Spleen (tissue), 11 donors: Measurements from ENCODE around the gene PPP1CB. TPM values are rescaled to one million over a fixed set of nuclear protein-coding genes. Genes with fewer than 3 reads are reported as not detected.

Experiments used
- DNase-seq: peaks from one replicate; pipeline ENCODE4 v3.0.0-alpha.2; 2020
- H3K27ac ChIP-seq, 8 donors: fragments of 200-600 bp; sonication (generic) in 7 of 8; 1 replicate in 4 of 8; 2 replicates in 4 of 8; pipeline versions ENCODE4 v1.5.0 to v1.8.0; 2016 to 2021; ENCODE audit warnings: inconsistent platforms in 4 of 8, mild to moderate bottlenecking in 4 of 8, moderate library complexity in 1 of 8
- H3K27me3 ChIP-seq, 7 donors: fragments of 200-600 bp; sonication (generic) in 6 of 7; replicated peaks in 1 of 7; 1 replicate in 4 of 7; 2 replicates in 3 of 7; pipeline versions ENCODE4 v1.5.0 to v1.8.0; 2016 to 2021; ENCODE audit warnings: inconsistent platforms in 3 of 7, mild to moderate bottlenecking in 1 of 7
- H3K36me3 ChIP-seq, 6 donors: fragments of 200-600 bp; sonication (generic) in 5 of 6; 1 replicate in 4 of 6; 2 replicates in 2 of 6; pipeline versions ENCODE4 v1.5.0 to v1.8.0; 2016 to 2021; ENCODE audit warnings: inconsistent platforms in 2 of 6
- H3K4me1 ChIP-seq, 6 donors: fragments of 200-600 bp; sonication (generic) in 5 of 6; 1 replicate in 3 of 6; 2 replicates in 3 of 6; pipeline versions ENCODE4 v1.5.0 to v1.8.0; 2016 to 2021; ENCODE audit warnings: inconsistent platforms in 3 of 6
- H3K4me3 ChIP-seq, 8 donors: fragments of 200-600 bp; sonication (generic) in 7 of 8; 1 replicate in 4 of 8; 2 replicates in 4 of 8; pipeline versions ENCODE4 v1.5.0 to v1.8.0; 2016 to 2021; ENCODE audit warnings: inconsistent platforms in 4 of 8, mild to moderate bottlenecking in 4 of 8, moderate library complexity in 2 of 8
- H3K9me3 ChIP-seq, 8 donors: fragments of 200-600 bp; sonication (generic) in 7 of 8; 1 replicate in 4 of 8; 2 replicates in 4 of 8; pipeline versions ENCODE4 v1.5.0 to v1.8.0; 2016 to 2021; ENCODE audit warnings: inconsistent platforms in 4 of 8
- POLR2A ChIP-seq, 3 donors: fragments of 450-650 bp; IDR thresholded peaks; one replicate each; pipeline ENCODE4 v1.5.1; 2017; ENCODE audit warnings: antibody characterized with exemption in 3 of 3, mild to moderate bottlenecking in 1 of 3
- POLR2AphosphoS5 ChIP-seq, 3 donors: sonication (generic); formaldehyde crosslinking; IDR thresholded peaks; one replicate each; pipeline ENCODE4 v1.5.1; 2017; ENCODE audit warnings: antibody characterized with exemption in 3 of 3
- WGBS, 5 donors: extraction: QIAGEN DNeasy Blood & Tissue Kit in 3 of 5; methylation state at CpG; one replicate each; pipeline versions ENCODE4 v1.1.5 to v1.1.7; 2013 to 2018; 5-methylcytosine and 5-hydroxymethylcytosine counted together
- intact Hi-C: fragments of 100-400 bp; cut with DNase I; formaldehyde crosslinking; loops from one replicate; pipeline ENCODE4 v1.15.0; 2023; ENCODE audit warnings: low total_unique reads
- polyA plus RNA-seq, 3 donors: library from polyadenylated mRNA; stranded (reverse); fragments of 200-250 nt; gene quantifications; one replicate each; pipeline ENCODE4 v1.2.1, GENCODE V29; 2013
- total RNA-seq, 7 donors: library from RNA; depleted of rRNA in 3 of 7; stranded (reverse); fragments of >200 nt in 3 of 7; fragmentation: NEBNext Ultra II Directional in 4 of 7; extraction: Animal tissue kit (Norgen Biotek cat#: 25700) in 4 of 7; gene quantifications; one replicate each; pipeline versions ENCODE4 v1.1.0 to v1.2.1, GENCODE V29; 2016 to 2021
- TF ChIP-seq, protein P1 (sequence below), 11 experiments: fragments of 200-600 bp in 7 of 11; fragments of 450-650 bp in 4 of 11; sonication (generic) in 4 of 11; IDR thresholded peaks in 8 of 11; conservative IDR thresholded peaks in 3 of 11; 1 replicate in 7 of 11; 2 replicates in 4 of 11; pipeline versions ENCODE4 v1.4.0 to v1.8.0; 2016 to 2021; ENCODE audit warnings: antibody characterized with exemption in 11 of 11, inconsistent platforms in 4 of 11, mild to moderate bottlenecking in 1 of 11
- donor health status: healthy with polysubstance abuse.
- donor health status: DM: no; HTN: no; CAD: no; lungs with moderate emphysema.
- donor health status: DM: no; HTN: no; CAD: no.
- donor health status: Bipolar disorder and iron deficiency.
- donor health status: healthy.
- donor health status: DM: no; HTN: no; CAD: no.
- donor health status: DM: yes; HTN: yes; CAD: no.

The PPP1CB gene
- total and polyA plus RNA-seq, 10 donors = 40.4 to 244 (median 187) TPM

DNA sequence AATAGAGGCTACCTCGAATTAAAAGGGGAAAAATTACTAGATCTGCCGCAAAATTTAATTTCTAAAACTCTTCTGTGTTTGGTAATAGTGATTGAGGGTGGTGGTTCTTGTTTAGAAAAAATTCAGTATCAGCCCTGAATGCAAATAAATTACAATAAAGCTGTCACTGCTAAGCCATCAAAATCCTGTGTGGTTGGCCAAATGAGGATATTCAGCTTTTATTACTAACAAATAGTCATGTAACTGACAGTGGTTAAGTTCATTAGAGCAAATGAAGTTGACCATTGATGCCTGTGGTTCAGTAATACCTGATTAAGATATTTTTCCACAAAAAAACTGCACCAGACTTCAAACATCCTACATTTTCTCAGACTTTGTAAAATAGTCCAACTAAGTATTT, 14.4 kb downstream of the PPP1CB start:
- intact Hi-C loops = no loop called here
- Histone ChIP-seq H3K36me3 (peaks cover 0 to 10% (median under 1%) of the 10 kb centered on the region in 6 donors), H3K4me3 (no peak overlapping the region), H3K4me1 (peaks cover 63 to 100% (median 89%) of the 10 kb centered on the region in 6 donors), H3K27ac (no peak overlapping the region), H3K27me3 (no peaks in the 10 kb centered on the region), H3K9me3 (no peaks in the 10 kb centered on the region)
- WGBS, 5 donors = 87 to 97% (median 93%) methylated on average over 2 of the region's 2 CpGs
- TF ChIP-seq, protein P1, sequence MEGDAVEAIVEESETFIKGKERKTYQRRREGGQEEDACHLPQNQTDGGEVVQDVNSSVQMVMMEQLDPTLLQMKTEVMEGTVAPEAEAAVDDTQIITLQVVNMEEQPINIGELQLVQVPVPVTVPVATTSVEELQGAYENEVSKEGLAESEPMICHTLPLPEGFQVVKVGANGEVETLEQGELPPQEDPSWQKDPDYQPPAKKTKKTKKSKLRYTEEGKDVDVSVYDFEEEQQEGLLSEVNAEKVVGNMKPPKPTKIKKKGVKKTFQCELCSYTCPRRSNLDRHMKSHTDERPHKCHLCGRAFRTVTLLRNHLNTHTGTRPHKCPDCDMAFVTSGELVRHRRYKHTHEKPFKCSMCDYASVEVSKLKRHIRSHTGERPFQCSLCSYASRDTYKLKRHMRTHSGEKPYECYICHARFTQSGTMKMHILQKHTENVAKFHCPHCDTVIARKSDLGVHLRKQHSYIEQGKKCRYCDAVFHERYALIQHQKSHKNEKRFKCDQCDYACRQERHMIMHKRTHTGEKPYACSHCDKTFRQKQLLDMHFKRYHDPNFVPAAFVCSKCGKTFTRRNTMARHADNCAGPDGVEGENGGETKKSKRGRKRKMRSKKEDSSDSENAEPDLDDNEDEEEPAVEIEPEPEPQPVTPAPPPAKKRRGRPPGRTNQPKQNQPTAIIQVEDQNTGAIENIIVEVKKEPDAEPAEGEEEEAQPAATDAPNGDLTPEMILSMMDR (IDR thresholded peaks at IDR 0.05 in 8 of 11, conservative IDR thresholded peaks at IDR 0.05 in 3 of 11) = no peak
- no peak for TF ChIP-seq POLR2AphosphoS5 (IDR thresholded peaks at IDR 0.05)
- TF ChIP-seq POLR2A (IDR thresholded peaks at IDR 0.05) = no peak
- DNase-seq = no peak

DNA sequence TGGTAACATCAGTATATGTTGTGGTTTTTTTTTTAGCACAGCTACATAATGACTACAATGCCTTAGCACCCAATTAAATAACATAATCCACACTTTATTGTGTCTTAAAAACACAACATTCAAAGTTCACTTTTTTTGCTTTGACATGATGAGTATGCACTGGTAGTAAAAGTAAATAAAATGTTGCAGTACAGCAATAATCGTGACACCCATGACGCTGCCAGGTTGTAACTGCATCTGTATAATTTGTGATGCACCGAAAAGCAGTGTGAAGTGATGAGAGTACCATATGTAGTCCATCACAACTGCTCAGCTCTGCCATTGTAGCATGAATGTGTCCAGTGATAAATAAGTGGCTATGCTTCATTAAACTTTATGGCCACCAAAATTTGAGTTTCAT, 15.7 kb downstream of the PPP1CB start:
- intact Hi-C loops = no loop called here
- no peak overlapping the region for H3K27ac ChIP-seq

GRCh38 chr2:28768422-28768821, 16.8 kb downstream of the PPP1CB start:
- Histone ChIP-seq H3K9me3 (no peaks in the 10 kb centered on the region), H3K4me1 (peaks cover 57 to 100% (median 86%) of the 10 kb centered on the region in 6 donors), H3K27me3 (no peaks in the 10 kb centered on the region), H3K4me3 (no peak overlapping the region), H3K36me3 (no peaks in the 10 kb centered on the region), H3K27ac (no peak overlapping the region)
- intact Hi-C loops = no loop called here
- no peak for TF ChIP-seq POLR2A (IDR thresholded peaks at IDR 0.05)
- TF ChIP-seq, protein P1 (IDR thresholded peaks at IDR 0.05 in 8 of 11, conservative IDR thresholded peaks at IDR 0.05 in 3 of 11) = no peak
- TF ChIP-seq POLR2AphosphoS5 (IDR thresholded peaks at IDR 0.05) = no peak
- no peak for DNase-seq

More for the DNA sequence above, 15.7 kb downstream of the PPP1CB start:
- Histone ChIP-seq H3K4me3 (no peak overlapping the region), H3K4me1 (peaks cover 58 to 100% (median 86%) of the 10 kb centered on the region in 6 donors), H3K27me3 (no peaks in the 10 kb centered on the region), H3K36me3 (no peaks in the 10 kb centered on the region), H3K9me3 (no peaks in the 10 kb centered on the region)
- no peak for DNase-seq
- WGBS, 5 donors = 87 to 96% (median 92%) methylated on average over 3 of the region's 3 CpGs
- TF ChIP-seq POLR2A (IDR thresholded peaks at IDR 0.05) = no peak
- TF ChIP-seq, protein P1 (IDR thresholded peaks at IDR 0.05 in 8 of 11, conservative IDR thresholded peaks at IDR 0.05 in 3 of 11) = no peak
- no peak for TF ChIP-seq POLR2AphosphoS5 (IDR thresholded peaks at IDR 0.05)

GRCh38 chr2:28768952-28769351, 17.3 kb downstream of the PPP1CB start:
- H3K9me3 ChIP-seq = no peaks in the 10 kb centered on the region
- WGBS, 5 donors = 90 to 95% (median 95%) methylated on average over 5 of the region's 5 CpGs
- H3K4me3 ChIP-seq = no peak overlapping the region
- no peaks in the 10 kb centered on the region for H3K27me3 ChIP-seq
- H3K4me1 ChIP-seq = peaks cover 53 to 100% (median 85%) of the 10 kb centered on the region in 6 donors
- no peaks in the 10 kb centered on the region for H3K36me3 ChIP-seq
- intact Hi-C loops = no loop called here
- TF ChIP-seq POLR2AphosphoS5 (IDR thresholded peaks at IDR 0.05) (no peak), POLR2A (IDR thresholded peaks at IDR 0.05) (no peak)
- TF ChIP-seq, protein P1 (IDR thresholded peaks at IDR 0.05 in 8 of 11, conservative IDR thresholded peaks at IDR 0.05 in 3 of 11) = no peak
- H3K27ac ChIP-seq = no peak overlapping the region
- no peak for DNase-seq
